ENCODE measurements around the gene SHB.
A peak's percentile ranks its signal among the peaks of the same experiment; 100 is the strongest.

The SHB gene

DNA sequence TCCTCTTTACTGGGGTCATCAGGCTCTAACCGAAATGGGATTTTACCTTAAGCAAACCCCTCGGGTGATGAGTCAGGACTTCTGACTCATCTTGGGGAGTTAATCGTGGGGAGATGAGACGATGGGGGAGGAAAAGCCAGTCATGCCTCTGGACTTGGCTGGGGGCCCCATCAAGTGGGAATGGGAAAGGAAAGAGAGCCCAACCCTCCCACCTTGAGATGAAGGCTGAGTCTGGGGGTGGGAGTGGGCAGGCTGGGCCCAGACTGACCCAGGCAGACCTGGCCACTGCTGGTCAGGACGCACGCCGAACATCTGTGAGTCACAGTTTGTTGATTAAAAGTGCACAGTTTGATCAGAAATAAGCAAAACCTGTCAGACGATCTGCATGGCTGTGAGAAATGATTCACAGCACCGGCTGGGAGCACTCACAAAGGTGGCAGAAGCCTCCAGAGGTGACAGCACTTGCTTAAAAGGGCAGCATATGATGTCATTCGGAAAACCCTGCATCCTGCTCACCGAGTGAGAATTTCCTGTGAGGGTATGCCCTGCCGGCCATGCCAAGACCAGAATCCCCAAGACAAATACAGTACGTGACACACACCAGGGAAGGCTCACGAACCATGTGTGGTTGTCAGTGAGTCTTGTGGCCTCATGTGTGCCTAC is 115.1 kb downstream of the SHB start:
- Histone ChIP-seq H3K27ac (ENCODE audit: extremely low read depth, low read depth, low read length) (no peak overlapping the region), H3K4me3 (ENCODE audit: low read depth, low read length) (no peak overlapping the region), H3K9me3 (ENCODE audit: control insufficient read depth, insufficient read depth, low read depth, low read length) (no peaks in the 10 kb centered on the region), H3K36me3 (ENCODE audit: control insufficient read depth in 2 of 2, insufficient read depth in 1 of 2, low read length in 2 of 2) (peaks cover 3 to 80% of the 10 kb centered on the region in 2 experiments; a peak in 2 of 3 replicates), H3K4me1 (ENCODE audit: control insufficient read depth, insufficient read depth, low read length) (no peaks in the 10 kb centered on the region)
- ChIA-PET CTCF (no interaction called here), POLR2A (no interaction called here)
- peak; percentile 78 for TF ChIP-seq EGR2 (tag by site-specific recombination; IDR thresholded peaks at IDR 0.05; ENCODE audit: low read depth)
- TF ChIP-seq, protein P1, sequence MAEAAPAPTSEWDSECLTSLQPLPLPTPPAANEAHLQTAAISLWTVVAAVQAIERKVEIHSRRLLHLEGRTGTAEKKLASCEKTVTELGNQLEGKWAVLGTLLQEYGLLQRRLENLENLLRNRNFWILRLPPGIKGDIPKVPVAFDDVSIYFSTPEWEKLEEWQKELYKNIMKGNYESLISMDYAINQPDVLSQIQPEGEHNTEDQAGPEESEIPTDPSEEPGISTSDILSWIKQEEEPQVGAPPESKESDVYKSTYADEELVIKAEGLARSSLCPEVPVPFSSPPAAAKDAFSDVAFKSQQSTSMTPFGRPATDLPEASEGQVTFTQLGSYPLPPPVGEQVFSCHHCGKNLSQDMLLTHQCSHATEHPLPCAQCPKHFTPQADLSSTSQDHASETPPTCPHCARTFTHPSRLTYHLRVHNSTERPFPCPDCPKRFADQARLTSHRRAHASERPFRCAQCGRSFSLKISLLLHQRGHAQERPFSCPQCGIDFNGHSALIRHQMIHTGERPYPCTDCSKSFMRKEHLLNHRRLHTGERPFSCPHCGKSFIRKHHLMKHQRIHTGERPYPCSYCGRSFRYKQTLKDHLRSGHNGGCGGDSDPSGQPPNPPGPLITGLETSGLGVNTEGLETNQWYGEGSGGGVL (tag by site-specific recombination; IDR thresholded peaks at IDR 0.05) = peak; percentile 62
- TF ChIP-seq, protein P2, sequence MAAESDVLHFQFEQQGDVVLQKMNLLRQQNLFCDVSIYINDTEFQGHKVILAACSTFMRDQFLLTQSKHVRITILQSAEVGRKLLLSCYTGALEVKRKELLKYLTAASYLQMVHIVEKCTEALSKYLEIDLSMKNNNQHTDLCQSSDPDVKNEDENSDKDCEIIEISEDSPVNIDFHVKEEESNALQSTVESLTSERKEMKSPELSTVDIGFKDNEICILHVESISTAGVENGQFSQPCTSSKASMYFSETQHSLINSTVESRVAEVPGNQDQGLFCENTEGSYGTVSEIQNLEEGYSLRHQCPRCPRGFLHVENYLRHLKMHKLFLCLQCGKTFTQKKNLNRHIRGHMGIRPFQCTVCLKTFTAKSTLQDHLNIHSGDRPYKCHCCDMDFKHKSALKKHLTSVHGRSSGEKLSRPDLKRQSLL (tag by site-specific recombination; IDR thresholded peaks at IDR 0.05) = no peak
- TF ChIP-seq KLF1 (tag by site-specific recombination; IDR thresholded peaks at IDR 0.05) = no peak
- TF ChIP-seq ZNF629 (tag by site-specific recombination; IDR thresholded peaks at IDR 0.05) = peak; percentile 54; the same call in 1 of the 2 replicates
- TF ChIP-seq ZNF174 (tag by site-specific recombination; IDR thresholded peaks at IDR 0.05) = no peak
- TF ChIP-seq BCL11B (tag by site-specific recombination; IDR thresholded peaks at IDR 0.05; ENCODE audit: low read depth) = no peak
- TF ChIP-seq SP7 (tag by site-specific recombination; IDR thresholded peaks at IDR 0.05) = peak; percentile 35; the same call in 1 of the 2 replicates
- 0 out of 2 replicates have a peak, but pooled peaks have one; percentile 21 for TF ChIP-seq ZNF692 (tag by site-specific recombination; IDR thresholded peaks at IDR 0.05)
- TF ChIP-seq PATZ1 (tag by site-specific recombination; IDR thresholded peaks at IDR 0.05) = 0 out of 2 replicates have a peak, but pooled peaks have one; percentile 26
- TF ChIP-seq ZFHX2 (tag by site-specific recombination; conservative IDR thresholded peaks at IDR 0.05) = peak; percentile 83
- TF ChIP-seq ZNF366 (tag by site-specific recombination; conservative IDR thresholded peaks at IDR 0.05) = 0 out of 2 replicates have a peak, but pooled peaks have one; percentile 23

DNA sequence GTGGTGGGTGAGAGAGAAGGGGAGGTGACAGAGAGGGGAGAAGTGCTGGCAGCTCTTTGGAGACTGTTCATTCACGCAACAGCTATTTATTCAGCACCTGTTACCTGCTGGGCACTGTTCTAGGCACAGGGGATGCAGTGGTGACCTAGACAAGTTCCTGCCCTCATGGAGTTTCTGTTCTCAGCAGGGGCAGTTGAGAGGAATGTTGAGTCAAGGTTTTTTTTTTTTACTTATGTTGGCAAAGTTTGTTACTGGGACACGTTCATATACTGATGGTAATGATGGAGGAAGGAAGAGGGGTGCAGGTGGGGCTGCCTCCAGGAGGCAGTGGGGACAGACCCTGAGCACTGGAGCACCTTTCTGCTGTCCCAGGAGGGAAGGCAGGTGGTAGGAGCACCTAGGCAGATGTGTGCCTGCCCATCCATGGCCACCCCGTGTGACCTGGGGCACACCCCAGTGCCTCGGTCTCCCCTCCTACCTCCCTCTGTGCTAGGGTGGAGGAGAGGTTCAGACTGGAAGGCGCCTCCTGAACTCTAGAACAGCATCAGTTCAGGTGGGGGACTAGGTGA is 115.7 kb downstream of the SHB start:
- H3K36me3 ChIP-seq (ENCODE audit: control insufficient read depth in 2 of 2, insufficient read depth in 1 of 2, low read length in 2 of 2) = peaks cover 3 to 87% of the 10 kb centered on the region in 2 experiments; a peak in 2 of 3 replicates
- CTCF ChIA-PET = interaction anchor here (0.6 kb wide), 1 partner anchor 189 kb away, joined by 3 read pairs; no protein-coding TSS in a partner anchor

More for the DNA sequence above, 115.7 kb downstream of the SHB start:
- Histone ChIP-seq H3K4me1 (ENCODE audit: control insufficient read depth, insufficient read depth, low read length) (no peaks in the 10 kb centered on the region), H3K27ac (ENCODE audit: extremely low read depth, low read depth, low read length) (no peak overlapping the region), H3K9me3 (ENCODE audit: control insufficient read depth, insufficient read depth, low read depth, low read length) (no peaks in the 10 kb centered on the region), H3K4me3 (ENCODE audit: low read depth, low read length) (no peak overlapping the region)
- POLR2A ChIA-PET = no interaction called here
- no peak for TF ChIP-seq ZNF555 (tag by site-specific recombination; conservative IDR thresholded peaks at IDR 0.05)
- TF ChIP-seq ZNF621 (tag by site-specific recombination; IDR thresholded peaks at IDR 0.05) = no peak
- no peak for TF ChIP-seq ZNF561 (tag by site-specific recombination; IDR thresholded peaks at IDR 0.05; ENCODE audit: borderline replicate concordance)
- TF ChIP-seq BCL11A (tag by site-specific recombination; IDR thresholded peaks at IDR 0.05; ENCODE audit: low read depth) = no peak
